Measurements from ENCODE around the gene NRF1. TPM values are rescaled to one million over a fixed set of nuclear protein-coding genes. Genes with fewer than 3 reads are reported as not detected.
"Not testable (repeated sequence)": the region's sequence is repeated elsewhere in the genome, so short reads cannot be mapped to it uniquely, and the experiment has no call there.

The NRF1 gene
- total RNA-seq, 1 donor from 2014 or later, result 19.3 TPM

DNA sequence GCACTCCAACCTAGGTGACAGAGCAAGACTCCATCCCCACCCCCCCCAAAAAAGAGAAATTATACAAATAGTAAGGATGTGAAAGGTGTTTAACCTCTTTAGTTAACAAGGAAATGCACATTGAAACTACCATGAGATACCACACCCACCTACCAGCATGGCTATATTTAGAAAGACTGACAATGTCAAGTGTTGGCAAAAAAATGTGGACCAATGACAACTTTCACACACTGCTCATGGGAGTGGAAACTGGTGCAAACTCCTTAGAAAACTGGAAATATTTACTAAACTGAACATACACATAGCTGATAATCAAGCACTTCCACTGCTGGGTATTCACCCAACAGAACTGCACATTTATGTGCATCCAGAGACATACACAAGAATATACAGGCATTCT lies 23.3 kb upstream of the NRF1 start:
- intact Hi-C loops (cut with DNase I), result no loop called here
- no peaks in the 10 kb centered on the region for H3K27me3 ChIP-seq
- peaks cover 14% of the 10 kb centered on the region for H3K9me3 ChIP-seq
- H3K4me3 ChIP-seq, result no peak overlapping the region
- no peaks in the 10 kb centered on the region for H3K36me3 ChIP-seq
- no peaks in the 10 kb centered on the region for H3K4me1 ChIP-seq
- no peak for DNase-seq
- ATAC-seq, result no peak
- TF ChIP-seq CTCF (IDR thresholded peaks at IDR 0.05), result no peak
- no peak overlapping the region for H3K27ac ChIP-seq

DNA sequence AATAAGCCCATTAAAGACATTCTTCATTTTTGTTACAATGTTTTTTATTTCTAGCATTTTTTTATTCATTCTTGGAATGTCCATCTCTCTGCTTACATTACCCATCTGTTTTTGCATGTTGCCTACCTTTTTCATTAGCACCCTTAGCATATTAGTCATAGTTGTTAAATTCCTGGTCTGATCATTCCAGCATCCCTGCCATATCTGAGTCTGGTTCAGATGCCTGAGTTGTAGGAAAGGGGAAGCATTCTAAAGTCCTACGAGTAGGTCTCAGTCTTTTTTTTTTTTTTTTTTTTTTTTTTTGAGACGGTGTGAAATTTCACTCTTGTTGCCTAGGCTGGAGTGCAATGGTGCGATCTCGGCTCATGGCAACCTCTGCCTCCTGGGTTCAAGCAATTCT lies 19.7 kb upstream of the NRF1 start:
- Histone ChIP-seq H3K9me3 (peaks cover 3% of the 10 kb centered on the region), H3K36me3 (no peaks in the 10 kb centered on the region), H3K4me3 (no peak overlapping the region), H3K4me1 (no peaks in the 10 kb centered on the region), H3K27me3 (no peaks in the 10 kb centered on the region), H3K27ac (no peak overlapping the region)
- no peak for DNase-seq
- TF ChIP-seq CTCF (IDR thresholded peaks at IDR 0.05), result no peak
- intact Hi-C loops (cut with DNase I), result no loop called here
- no peak for ATAC-seq

- H3K36me3 ChIP-seq; DNase-seq; H3K27ac ChIP-seq; H3K9me3 ChIP-seq; H3K27me3 ChIP-seq; ATAC-seq; H3K4me3 ChIP-seq; intact Hi-C loops (cut with DNase I); H3K4me1 ChIP-seq: not testable (repeated sequence)
Measured at GRCh38 chr7:129596386-129596785, 15.1 kb upstream of the NRF1 start.

DNA sequence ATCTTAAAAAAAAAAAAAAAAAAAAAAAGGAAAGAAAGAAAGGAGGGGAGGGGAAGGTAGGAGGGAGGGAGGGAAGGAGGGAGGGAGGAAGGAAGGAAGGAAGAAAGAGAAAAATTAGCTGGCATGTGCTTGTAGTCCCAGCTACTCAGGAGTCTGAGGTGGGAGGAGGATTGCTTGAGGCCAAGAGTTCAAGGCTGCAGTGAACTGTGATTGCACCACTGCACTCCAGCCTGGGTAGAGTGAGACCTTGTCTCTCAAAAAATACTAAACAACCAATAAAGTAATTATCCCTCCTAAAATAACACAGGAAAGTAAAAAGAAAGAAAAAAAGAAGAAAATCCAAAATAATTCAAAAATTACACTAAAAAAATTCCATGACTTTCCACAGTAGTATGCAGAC lies 13.8 kb upstream of the NRF1 start:
- DNase-seq (no peak), ATAC-seq (no peak)
- H3K9me3 ChIP-seq, result no peaks in the 10 kb centered on the region
- H3K36me3 ChIP-seq, result no peaks in the 10 kb centered on the region
- H3K4me3 ChIP-seq, result no peak overlapping the region
- TF ChIP-seq CTCF (IDR thresholded peaks at IDR 0.05), result no peak
- intact Hi-C loops (cut with DNase I), result no loop called here
- H3K4me1 ChIP-seq, result no peaks in the 10 kb centered on the region
- H3K27ac ChIP-seq, result no peak overlapping the region
- H3K27me3 ChIP-seq, result no peaks in the 10 kb centered on the region

GRCh38 chr7:129599174-129599573 lies 12.3 kb upstream of the NRF1 start:
- Histone ChIP-seq H3K4me1 (no peaks in the 10 kb centered on the region), H3K4me3 (no peak overlapping the region), H3K36me3 (no peaks in the 10 kb centered on the region), H3K9me3 (no peaks in the 10 kb centered on the region), H3K27ac (no peak overlapping the region), H3K27me3 (no peaks in the 10 kb centered on the region)
- intact Hi-C loops (cut with DNase I), result no loop called here
- TF ChIP-seq CTCF (IDR thresholded peaks at IDR 0.05), result no peak
- DNase-seq, result no peak
- ATAC-seq, result no peak

DNA sequence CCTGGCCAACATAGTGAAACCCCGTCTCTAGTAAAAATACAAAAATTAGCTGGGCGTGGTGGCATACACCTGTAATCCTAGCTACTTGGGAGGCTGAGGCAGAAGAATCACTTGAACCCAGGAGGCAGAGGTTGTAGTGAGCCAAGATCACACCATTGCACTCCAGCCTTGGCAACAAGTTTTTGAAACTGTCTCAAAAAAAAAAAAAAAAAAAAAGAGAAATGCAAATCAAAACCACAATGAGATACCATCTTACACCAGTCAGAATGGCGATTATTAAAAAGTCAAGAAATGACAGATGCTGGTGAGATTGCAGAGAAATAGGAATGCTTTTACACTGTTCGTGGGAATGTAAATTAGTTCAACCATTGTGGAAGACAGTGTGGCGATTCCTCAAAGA lies 7.9 kb upstream of the NRF1 start:
- ATAC-seq; intact Hi-C loops (cut with DNase I); DNase-seq; H3K27ac ChIP-seq; H3K9me3 ChIP-seq; H3K27me3 ChIP-seq; H3K36me3 ChIP-seq; H3K4me3 ChIP-seq; H3K4me1 ChIP-seq: not testable (repeated sequence)

DNA sequence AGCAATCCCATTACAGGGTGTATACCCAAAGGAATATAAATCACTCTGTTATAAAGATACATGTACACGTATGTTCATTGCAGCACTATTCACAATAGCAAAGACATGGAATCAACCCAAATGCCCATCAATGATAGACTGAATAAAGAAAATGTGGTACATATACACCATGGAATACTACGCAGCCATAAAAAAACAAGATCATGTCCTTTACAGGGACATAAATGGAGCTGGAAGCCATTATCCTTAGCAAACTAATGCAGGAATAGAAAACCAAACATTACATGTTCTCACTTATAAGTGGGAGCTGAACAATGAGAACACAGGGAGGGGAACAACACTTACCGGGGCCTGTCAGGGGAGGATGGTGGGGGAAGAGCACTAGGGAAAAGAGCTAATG lies 7.5 kb upstream of the NRF1 start:
- H3K27ac ChIP-seq; ATAC-seq; H3K36me3 ChIP-seq; H3K27me3 ChIP-seq; H3K9me3 ChIP-seq; DNase-seq; H3K4me1 ChIP-seq; intact Hi-C loops (cut with DNase I); H3K4me3 ChIP-seq: not testable (repeated sequence)
